ENCODE measurements around the gene TMEM250.

The TMEM250 gene

DNA sequence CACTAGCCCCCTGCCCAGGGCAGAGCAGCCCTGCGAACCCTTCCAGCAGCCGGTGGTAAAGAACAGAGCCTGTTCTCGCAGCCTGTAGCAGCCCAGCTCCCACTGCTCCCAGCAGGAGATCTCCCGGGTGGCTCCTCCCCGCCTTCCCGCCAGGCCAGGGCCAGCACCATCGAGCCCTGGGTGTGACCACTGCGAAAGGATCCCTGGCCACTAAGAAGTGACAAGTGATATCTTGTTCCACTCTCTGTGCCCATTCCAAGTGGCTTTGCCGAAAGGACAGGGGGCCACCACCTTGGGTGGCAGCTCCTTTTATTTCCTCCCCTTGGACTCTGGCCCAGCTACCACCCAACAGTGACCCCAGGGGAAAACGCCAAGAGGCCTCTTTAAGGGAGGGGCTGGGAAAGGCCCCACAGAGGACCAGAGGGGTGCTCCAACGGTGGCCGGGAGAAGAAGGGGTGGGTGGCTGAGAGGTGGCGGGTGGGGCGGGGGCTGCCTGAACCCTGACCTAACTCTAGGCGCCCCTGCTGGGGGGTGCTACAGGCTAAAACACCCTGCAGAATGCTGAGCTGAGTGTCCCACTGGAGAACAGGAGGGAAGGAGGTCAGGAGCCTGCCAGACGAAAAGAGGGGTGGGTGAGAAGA lies 25.2 kb downstream of the TMEM250 start:
- Mint-ChIP-seq H3K4me3 (peak overlapping the region; percentile 71), H3K9me3 (no peaks in the 10 kb centered on the region), H3K4me1 (peaks cover 4% of the 10 kb centered on the region), H3K36me3 (no peaks in the 10 kb centered on the region), H3K27ac (no peak overlapping the region), H3K27me3 (peaks cover 21% of the 10 kb centered on the region)
- ATAC-seq (ENCODE audit: low read depth) (no peak), DNase-seq (ENCODE audit: low spot score in 2 of 2) (no peak)

DNA sequence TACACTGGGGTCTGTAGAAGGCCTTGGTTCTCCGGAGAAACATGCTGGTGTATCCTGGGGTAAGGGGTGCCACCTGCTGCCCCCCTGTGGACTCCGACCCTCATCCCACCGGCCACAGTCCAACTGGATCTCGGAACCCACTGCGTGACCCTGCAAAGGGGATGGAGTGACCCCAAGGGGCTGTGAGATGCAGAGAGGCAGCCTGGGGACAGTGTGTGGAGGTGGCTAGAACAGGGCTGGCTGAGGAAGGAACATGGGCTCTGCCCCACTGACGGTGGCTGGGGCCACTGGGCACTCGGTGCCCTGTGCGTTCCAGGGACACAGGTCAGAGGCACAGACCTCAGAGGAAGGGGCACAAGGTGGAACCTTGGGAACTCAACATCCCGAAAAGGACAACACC lies 25.9 kb downstream of the TMEM250 start:
- no peak for DNase-seq (ENCODE audit: low spot score in 2 of 2)
- Mint-ChIP-seq H3K9me3 (no peaks in the 10 kb centered on the region), H3K4me3 (peak overlapping the region; percentile 49), H3K27me3 (peaks cover 15% of the 10 kb centered on the region), H3K4me1 (peaks cover 2% of the 10 kb centered on the region), H3K36me3 (no peaks in the 10 kb centered on the region), H3K27ac (no peak overlapping the region)
- no peak for ATAC-seq (ENCODE audit: low read depth)

DNA sequence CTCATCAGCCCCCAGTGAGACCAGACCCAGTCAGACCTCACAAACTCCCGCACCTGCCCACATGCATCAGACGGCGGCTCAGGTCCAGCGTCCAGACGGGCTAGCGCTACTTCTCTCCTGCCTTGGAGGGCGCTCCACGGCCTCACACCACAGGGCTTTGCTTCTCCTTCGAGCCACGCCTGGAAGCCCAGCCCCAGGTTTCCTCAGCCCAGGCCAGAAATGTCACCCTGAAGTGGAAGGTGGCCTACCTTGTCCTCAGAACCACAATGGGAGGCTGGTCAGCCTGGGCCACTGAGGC lies 26.4 kb downstream of the TMEM250 start:
- no peak for ATAC-seq (ENCODE audit: low read depth)
- Mint-ChIP-seq H3K4me1 (peaks cover 2% of the 10 kb centered on the region), H3K27me3 (peaks cover 12% of the 10 kb centered on the region), H3K27ac (no peak overlapping the region), H3K36me3 (no peaks in the 10 kb centered on the region), H3K4me3 (no peak overlapping the region), H3K9me3 (no peaks in the 10 kb centered on the region)
- no peak for DNase-seq (ENCODE audit: low spot score in 2 of 2)

DNA sequence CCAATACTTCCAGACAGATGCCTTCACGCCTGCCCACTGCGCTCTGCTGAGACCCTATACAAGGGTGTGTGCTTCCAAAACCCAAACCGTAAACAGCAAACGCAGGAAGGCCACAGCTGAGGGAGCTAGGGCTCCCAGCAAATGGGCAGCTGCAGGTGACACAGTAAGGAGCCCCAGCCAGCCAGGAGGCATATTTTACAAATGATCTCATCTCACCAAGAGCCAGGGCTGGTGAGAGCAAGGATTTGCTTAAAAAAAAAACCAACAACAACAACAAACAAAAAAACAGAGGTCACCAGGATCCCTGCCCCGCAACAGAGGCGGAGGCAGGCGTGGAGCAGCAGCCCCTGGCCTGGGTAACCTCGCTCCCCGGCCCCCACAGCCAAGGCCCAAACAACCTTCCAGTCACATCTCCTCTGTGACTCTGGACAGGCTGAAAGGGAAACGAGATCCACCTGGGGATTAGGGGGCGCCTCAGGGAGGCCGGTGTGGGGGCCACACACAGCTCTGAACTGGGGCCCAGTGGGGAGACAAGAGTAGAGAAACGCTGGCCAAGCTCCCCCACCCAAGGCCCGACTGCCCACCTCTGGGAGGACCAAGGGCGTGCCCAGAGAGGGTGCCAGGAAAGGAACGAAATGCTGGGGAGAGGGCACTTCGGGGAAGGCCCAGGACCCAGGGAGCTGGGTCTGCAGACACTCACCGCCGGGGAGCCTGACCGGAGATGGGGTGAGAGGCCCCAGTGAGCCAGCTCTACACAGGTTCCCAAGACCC lies 26.9 kb downstream of the TMEM250 start:
- H3K27me3 Mint-ChIP-seq = peaks cover 14% of the 10 kb centered on the region
- ATAC-seq (ENCODE audit: low read depth) = no peak
- DNase-seq (ENCODE audit: low spot score in 2 of 2) = no peak
- H3K27ac Mint-ChIP-seq = no peak overlapping the region
- H3K36me3 Mint-ChIP-seq = no peaks in the 10 kb centered on the region
- peaks cover 2% of the 10 kb centered on the region for H3K4me1 Mint-ChIP-seq
- no peak overlapping the region for H3K4me3 Mint-ChIP-seq
- H3K9me3 Mint-ChIP-seq = no peaks in the 10 kb centered on the region

DNA sequence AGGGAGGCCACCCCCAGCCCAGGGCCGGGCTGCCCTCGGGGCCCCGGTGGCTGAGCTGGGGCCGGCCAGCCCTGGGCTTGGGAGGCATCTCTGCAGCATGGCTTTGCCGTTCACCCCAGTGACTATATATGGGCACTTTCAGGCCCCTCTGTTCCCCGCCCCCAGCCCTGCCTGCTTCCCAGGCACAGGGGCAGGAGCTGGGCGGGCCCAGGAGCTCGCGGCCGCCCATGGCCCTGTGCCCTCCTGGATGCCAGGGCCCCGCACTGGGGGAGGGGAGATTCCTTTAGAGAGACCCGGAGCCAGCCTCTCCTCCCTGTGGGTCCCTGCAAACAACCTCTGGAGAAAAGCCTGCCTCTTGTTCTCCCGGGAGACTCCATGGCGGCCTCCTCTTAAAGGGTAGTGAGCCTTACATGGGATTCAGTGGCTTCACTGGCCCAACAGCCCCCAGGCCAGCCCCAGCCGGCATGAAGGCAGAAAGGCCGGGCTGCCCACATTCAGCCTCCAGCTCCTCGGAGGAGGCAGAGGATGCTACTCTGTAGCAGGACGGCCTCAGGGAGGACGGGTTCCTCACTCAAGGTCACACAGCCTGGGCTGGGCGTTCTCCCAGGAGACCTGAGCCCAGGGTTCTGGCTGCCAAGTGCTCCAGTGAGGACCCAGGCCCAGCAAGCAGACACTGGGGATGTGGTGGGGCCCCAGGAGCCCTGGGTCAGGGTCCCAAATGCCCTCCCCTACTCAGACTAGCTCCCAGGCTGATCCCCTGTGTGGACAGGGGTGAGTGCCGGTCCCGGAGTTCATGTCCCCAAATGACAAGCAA lies 27.7 kb downstream of the TMEM250 start:
- H3K36me3 Mint-ChIP-seq = no peaks in the 10 kb centered on the region
- DNase-seq (ENCODE audit: low spot score in 2 of 2) = no peak

DNA sequence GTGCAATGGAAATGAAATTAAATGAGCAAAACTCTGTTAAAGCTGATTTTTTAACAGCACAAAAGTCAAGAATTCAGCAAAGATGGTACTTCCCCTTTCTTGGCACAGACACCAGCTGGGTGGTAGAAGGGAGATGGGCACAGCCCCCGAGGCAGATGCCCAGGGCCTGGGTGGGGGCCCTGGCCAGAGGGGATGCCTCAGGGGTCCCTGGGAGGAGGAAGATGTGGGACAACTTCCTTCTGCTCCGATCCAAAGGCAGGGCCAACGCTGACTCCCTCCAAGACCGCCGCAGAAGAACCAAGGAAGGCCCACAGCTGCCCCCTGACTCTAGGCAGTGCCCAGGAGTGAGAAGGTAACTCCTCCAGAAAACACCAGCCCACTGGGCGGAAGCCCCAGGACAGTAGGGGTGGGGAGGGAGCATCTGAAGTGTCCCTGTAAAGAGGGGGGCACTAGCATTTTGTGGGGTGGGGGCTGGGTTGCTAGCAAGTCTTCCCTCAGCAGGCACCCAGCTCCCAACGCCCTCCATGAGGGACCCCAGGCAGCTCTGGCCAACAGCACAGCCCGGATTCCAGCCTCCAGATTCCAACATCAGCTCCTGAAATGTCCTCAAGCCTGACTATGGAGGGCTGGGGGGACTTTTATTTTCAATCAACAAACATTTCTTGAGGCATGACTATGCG lies 28.5 kb downstream of the TMEM250 start:
- H3K27me3 Mint-ChIP-seq = peaks cover 13% of the 10 kb centered on the region
- no peak for ATAC-seq (ENCODE audit: low read depth)
- no peaks in the 10 kb centered on the region for H3K9me3 Mint-ChIP-seq
- DNase-seq (ENCODE audit: low spot score in 2 of 2) = no peak
- no peaks in the 10 kb centered on the region for H3K36me3 Mint-ChIP-seq
- no peaks in the 10 kb centered on the region for H3K4me1 Mint-ChIP-seq
- no peak overlapping the region for H3K27ac Mint-ChIP-seq
- H3K4me3 Mint-ChIP-seq = no peak overlapping the region

More for the DNA sequence above, 27.7 kb downstream of the TMEM250 start:
- Mint-ChIP-seq H3K4me3 (no peak overlapping the region), H3K4me1 (no peaks in the 10 kb centered on the region), H3K27ac (no peak overlapping the region), H3K27me3 (peaks cover 13% of the 10 kb centered on the region), H3K9me3 (no peaks in the 10 kb centered on the region)
- no peak for ATAC-seq (ENCODE audit: low read depth)

DNA sequence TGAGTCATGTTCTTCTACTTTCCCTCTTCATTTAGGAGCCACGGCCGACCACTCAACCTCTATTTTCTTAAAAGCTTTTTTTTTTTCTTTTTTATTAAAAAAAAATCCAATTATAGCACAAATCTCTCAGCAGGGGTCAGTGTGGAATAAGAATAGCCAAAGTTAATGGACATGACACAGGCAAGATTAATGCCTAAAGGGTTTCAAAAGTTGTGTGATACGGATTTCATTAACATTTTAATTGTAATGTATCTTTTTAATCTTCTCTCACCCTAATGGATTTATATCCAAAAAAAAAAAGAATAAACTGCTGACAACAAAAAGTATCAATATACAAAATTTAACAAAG lies 29.0 kb downstream of the TMEM250 start:
- Mint-ChIP-seq H3K9me3 (no peaks in the 10 kb centered on the region), H3K27ac (no peak overlapping the region), H3K36me3 (no peaks in the 10 kb centered on the region), H3K27me3 (peaks cover 13% of the 10 kb centered on the region), H3K4me1 (no peaks in the 10 kb centered on the region), H3K4me3 (no peak overlapping the region)
- ATAC-seq (ENCODE audit: low read depth) (no peak), DNase-seq (ENCODE audit: low spot score in 2 of 2) (no peak)

DNA sequence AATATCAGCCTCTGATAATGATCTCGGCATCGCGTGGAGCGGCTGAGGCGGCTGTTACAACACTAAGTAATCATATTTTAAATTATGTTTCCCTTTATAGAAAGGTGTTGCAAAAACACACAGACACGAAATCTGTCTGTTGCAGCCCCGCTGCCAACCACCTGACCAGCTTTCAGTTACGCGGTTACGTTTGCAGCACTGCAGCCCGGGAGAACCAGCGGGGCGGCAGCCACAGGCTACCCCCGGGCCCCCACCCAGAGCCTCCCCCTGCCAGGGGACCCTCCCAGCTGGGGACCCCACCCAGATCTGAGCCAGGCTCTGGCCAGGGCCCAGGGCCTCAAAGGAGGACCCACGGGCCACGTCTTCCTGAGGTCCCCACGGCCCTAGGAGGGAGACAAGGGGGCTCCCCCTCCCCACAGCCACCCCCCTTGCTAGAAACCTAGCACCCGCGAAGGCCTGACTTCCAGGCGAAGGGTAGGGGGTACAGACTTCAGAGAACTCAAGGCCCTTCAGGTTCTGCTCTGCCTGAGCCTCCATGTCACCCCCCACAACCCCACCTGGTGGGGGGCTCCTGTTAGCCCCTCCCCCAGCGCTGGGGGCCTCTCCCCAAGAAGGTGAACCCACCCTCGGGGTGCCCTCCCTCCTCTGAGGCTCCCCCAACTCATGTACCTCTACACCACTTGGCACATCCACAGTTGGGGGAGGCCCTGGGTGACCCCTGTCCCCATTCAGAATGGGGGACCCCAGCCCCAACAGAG lies 29.6 kb downstream of the TMEM250 start:
- Mint-ChIP-seq H3K9me3 (no peaks in the 10 kb centered on the region), H3K36me3 (no peaks in the 10 kb centered on the region), H3K4me3 (no peak overlapping the region), H3K4me1 (no peaks in the 10 kb centered on the region), H3K27ac (no peak overlapping the region), H3K27me3 (peaks cover 13% of the 10 kb centered on the region)
- peak in 1 of 2 donors; percentile 10 for DNase-seq (ENCODE audit: low spot score in 2 of 2)
- no peak for ATAC-seq (ENCODE audit: low read depth)

DNA sequence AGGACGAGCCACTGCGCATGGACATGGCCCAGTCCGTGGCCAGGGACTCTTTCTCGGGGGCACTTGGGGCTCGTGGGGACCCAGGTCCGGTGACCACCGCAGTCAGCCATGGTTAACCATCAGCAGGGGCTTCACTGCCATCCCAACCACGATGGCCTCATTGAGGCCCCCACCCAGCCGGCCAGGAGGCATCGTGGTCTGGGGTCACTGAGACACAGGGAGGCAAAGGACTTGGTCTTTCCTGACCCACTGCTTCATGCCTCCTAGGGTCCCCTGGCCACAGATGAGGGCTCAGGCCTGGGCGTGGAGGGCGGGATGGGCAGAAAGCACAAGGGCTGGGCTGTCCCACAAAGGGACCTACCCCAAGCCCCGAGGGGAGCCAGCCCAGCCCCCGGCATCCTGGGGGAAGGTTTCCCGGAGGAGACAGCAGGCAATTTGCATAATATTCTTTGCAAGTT lies 30.2 kb downstream of the TMEM250 start:
- H3K27me3 Mint-ChIP-seq = peaks cover 10% of the 10 kb centered on the region
- no peaks in the 10 kb centered on the region for H3K9me3 Mint-ChIP-seq
- no peak overlapping the region for H3K4me3 Mint-ChIP-seq
- DNase-seq (ENCODE audit: low spot score in 2 of 2) (no peak), ATAC-seq (ENCODE audit: low read depth) (no peak)
- no peak overlapping the region for H3K27ac Mint-ChIP-seq
- H3K36me3 Mint-ChIP-seq = no peaks in the 10 kb centered on the region
- H3K4me1 Mint-ChIP-seq = no peaks in the 10 kb centered on the region

DNA sequence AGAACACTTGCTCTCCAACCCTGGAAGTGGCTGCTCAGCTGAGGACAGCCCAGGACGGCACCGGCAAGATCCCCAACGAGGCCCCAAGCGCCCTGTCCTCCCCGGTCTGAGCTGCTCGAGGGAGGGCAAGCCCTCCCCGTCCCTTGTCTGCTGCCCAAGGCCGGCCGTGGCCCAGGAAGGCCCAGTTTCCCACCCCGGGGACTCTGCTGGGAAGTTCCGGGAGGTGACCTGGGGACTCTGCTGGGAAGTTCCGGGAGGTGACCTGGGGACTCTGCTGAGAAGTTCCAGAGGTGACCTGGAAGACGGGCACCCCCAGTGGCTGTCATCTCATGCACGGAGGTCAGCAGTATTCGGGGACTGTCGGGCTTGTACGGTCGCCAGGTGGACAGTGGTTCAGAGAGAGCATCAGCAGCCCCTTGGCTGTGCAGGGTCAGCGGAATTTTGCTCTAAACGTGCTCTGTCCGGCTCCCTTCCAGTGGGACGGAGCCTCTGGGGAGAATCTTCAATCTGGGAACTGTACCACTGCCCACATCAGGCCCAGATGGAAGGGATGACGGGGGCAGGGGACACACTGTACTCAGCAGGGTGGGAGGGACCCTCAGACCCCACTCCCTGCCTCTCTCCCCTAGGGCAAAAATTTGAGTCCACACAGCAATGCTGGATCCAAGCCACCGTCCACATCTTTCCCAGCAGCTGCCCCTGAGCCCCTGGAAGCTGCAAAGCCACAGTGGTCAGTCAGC lies 30.8 kb downstream of the TMEM250 start:
- no peak overlapping the region for H3K4me3 Mint-ChIP-seq
- H3K27me3 Mint-ChIP-seq = peaks cover 10% of the 10 kb centered on the region
- H3K27ac Mint-ChIP-seq = no peak overlapping the region
- DNase-seq (ENCODE audit: low spot score in 2 of 2) = peak in 1 of 2 donors; percentile 10
- no peaks in the 10 kb centered on the region for H3K9me3 Mint-ChIP-seq
- no peak for ATAC-seq (ENCODE audit: low read depth)
- H3K4me1 Mint-ChIP-seq = no peaks in the 10 kb centered on the region
- no peaks in the 10 kb centered on the region for H3K36me3 Mint-ChIP-seq

DNA sequence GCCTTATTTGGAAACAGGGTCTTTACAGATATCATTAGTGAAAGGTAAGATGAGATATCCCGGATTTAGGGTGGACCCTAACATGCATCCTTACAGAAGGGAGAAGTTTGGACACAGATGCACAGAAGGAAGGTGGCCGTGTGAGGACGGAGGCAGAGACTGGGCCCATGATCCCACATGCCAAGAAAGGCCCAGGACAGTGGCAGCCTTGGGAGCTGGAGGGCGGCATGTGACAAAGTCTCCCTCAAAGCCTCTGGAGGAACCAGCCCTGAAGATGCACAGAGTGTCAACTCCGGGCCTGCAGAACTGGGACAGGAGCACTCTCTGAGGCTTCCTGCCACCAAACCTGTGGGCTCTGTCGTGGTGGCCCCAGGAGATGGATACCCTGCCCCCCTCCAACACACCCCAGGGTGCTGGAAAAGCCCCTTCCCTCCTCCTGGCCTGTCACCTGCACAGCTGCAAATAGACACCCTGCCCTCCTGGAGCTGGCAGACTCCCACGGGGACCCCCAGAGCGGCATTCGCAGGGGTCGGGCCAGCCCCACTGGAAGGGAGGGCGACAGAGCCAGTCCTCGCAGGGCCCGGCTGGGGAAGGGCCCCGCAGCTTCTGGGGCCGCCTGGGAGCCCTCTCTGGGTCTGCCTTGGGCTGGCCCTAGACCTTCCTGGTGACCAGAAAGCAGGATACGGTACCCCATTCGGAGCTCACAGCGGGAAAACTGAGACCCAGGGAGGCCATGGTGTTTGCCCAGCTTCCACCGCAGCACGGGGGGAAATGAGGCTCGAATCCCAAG lies 31.5 kb downstream of the TMEM250 start:
- DNase-seq (ENCODE audit: low spot score in 2 of 2) (no peak), ATAC-seq (ENCODE audit: low read depth) (no peak)
- Mint-ChIP-seq H3K9me3 (no peaks in the 10 kb centered on the region), H3K27me3 (peaks cover 13% of the 10 kb centered on the region), H3K36me3 (no peaks in the 10 kb centered on the region), H3K4me1 (no peaks in the 10 kb centered on the region), H3K4me3 (no peak overlapping the region), H3K27ac (no peak overlapping the region)

DNA sequence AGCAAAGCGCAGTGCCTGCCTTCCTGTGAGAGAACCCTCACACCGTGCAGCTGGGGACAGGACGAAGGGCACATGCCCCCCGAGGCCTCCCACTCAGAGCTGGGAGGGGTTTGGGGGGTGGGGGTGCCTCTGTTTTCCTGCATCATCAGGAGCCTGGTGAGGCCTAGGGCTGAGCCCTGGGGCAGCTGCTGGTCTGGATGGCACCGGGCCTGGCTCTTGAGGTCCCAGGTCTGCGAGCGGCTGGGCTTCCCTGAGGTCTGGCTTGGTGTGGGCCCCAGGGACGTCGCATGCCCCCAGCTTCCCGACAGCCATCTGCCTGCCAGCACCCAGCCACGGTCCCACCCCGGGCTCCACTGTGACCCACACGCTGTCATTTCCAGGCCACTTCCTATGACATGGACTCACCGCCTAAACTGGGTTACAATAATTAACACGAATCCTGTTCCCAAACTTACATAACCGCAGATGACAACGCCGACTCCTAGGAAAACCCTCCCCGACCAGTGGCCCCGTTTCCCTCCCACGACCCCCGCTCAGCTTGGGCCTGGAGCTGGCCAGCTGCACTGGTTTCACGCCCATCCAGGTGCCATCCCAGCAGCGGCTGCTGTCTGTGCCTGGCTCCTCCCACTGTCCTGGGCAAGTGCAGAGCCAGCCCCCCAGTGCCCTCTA lies 32.3 kb downstream of the TMEM250 start:
- no peak overlapping the region for H3K27ac Mint-ChIP-seq

More for the DNA sequence above, 32.3 kb downstream of the TMEM250 start:
- DNase-seq (ENCODE audit: low spot score in 2 of 2) (no peak), ATAC-seq (ENCODE audit: low read depth) (no peak)
- Mint-ChIP-seq H3K27me3 (peaks cover 13% of the 10 kb centered on the region), H3K9me3 (no peaks in the 10 kb centered on the region), H3K4me1 (no peaks in the 10 kb centered on the region), H3K4me3 (no peak overlapping the region), H3K36me3 (no peaks in the 10 kb centered on the region)
